Measurements from ENCODE around the gene WDR93. TPM values are rescaled to one million over a fixed set of nuclear protein-coding genes. Genes with fewer than 3 reads are reported as not detected.

The WDR93 gene
- total RNA-seq, 4 donors from 2014 or later: not detected

DNA sequence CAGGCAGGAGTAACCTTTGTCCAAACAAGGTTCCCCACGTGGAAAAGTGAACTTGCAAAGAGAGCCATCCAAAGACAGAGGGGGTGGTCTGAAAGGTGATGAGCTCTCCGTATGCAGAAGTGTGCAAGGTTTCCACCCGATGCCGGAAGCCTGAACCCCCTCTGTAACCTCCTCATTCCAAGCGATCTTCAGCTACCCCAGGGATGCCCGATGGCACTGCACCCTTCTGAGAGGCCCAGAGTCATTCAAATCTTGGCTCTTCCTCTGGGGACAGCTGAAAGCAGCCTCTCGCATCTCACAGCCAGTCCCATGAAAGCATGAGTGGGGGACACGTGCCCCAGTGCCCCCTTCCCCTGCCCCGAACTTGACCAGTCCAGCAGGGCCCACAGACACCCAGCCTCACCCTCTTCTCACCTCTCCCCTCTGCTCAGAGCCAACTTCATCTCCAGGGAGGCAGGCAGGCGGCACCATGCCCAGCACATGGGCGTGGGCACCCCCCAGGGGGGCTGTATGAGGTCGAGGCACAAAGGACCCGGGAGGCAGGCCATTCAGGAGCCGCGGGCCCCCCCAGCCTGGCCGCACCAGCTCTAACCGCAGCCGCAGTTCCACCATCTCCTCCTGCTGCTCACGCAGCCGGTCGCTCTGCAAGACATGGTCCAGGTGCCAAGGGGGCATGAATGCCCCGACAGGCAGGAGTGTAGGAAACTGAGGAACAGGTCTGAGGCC, 44.0 kb upstream of the WDR93 start:
- Histone ChIP-seq H3K9me3 (no peaks in the 10 kb centered on the region), H3K4me1 (peaks cover 0 to 3% (median 1%) of the 10 kb centered on the region in 4 donors), H3K27ac (no peak overlapping the region), H3K36me3 (no peaks in the 10 kb centered on the region), H3K4me3 (no peak overlapping the region), H3K27me3 (no peaks in the 10 kb centered on the region)
- no peak for DNase-seq
- in situ Hi-C loops (cut with MboI; ENCODE audit: low pct_ligation_motif_present in 1 of 4, low pct_unique_long_range_greater_than_20kb in 1 of 4, low sequenced_read_pairs in 3 of 4): no loop called here
- TF ChIP-seq POLR2AphosphoS5 (IDR thresholded peaks at IDR 0.05): no peak
- TF ChIP-seq POLR2A (IDR thresholded peaks at IDR 0.05): no peak
- no peak for TF ChIP-seq CTCF (IDR thresholded peaks at IDR 0.05)
- TF ChIP-seq EP300 (IDR thresholded peaks at IDR 0.05; ENCODE audit: low read depth): no peak
- intact Hi-C loops (cut with DNase I; ENCODE audit: low total_unique reads): no loop called here
- 74% methylated on average over 21 of the region's 22 CpGs; no CpG with 5 or more reads in 1 of the 2 donors for WGBS, 2 donors (ENCODE audit: low coverage in 1 of 2)

- intact Hi-C loops (cut with DNase I; ENCODE audit: low total_unique reads) (no loop called here), in situ Hi-C loops (cut with MboI; ENCODE audit: low pct_ligation_motif_present in 1 of 4, low pct_unique_long_range_greater_than_20kb in 1 of 4, low sequenced_read_pairs in 3 of 4) (no loop called here)
- TF ChIP-seq CTCF (IDR thresholded peaks at IDR 0.05) (peak; percentile 80 to 90 (median 88)), POLR2A (IDR thresholded peaks at IDR 0.05) (no peak), EP300 (IDR thresholded peaks at IDR 0.05; ENCODE audit: low read depth) (no peak), POLR2AphosphoS5 (IDR thresholded peaks at IDR 0.05) (no peak)
- DNase-seq: peak; percentile 86
- Histone ChIP-seq H3K27me3 (no peaks in the 10 kb centered on the region), H3K27ac (no peak overlapping the region), H3K4me1 (peaks cover 0 to 3% (median 1%) of the 10 kb centered on the region in 4 donors), H3K4me3 (no peak overlapping the region), H3K36me3 (no peaks in the 10 kb centered on the region), H3K9me3 (no peaks in the 10 kb centered on the region)
- 47 to 80% methylated on average over 1 to 25 of the region's 25 CpGs for WGBS, 2 donors (ENCODE audit: low coverage in 1 of 2)
These were observed 43.3 kb upstream of the WDR93 start for GRCh38 chr15:89647191-89647851.

- intact Hi-C loops (cut with DNase I; ENCODE audit: low total_unique reads): no loop called here
- Histone ChIP-seq H3K4me3 (no peak overlapping the region), H3K36me3 (no peaks in the 10 kb centered on the region), H3K9me3 (no peaks in the 10 kb centered on the region), H3K27ac (no peak overlapping the region), H3K4me1 (peaks cover 0 to 3% (median 1%) of the 10 kb centered on the region in 4 donors), H3K27me3 (no peaks in the 10 kb centered on the region)
- in situ Hi-C loops (cut with MboI; ENCODE audit: low pct_ligation_motif_present in 1 of 4, low pct_unique_long_range_greater_than_20kb in 1 of 4, low sequenced_read_pairs in 3 of 4): no loop called here
- WGBS, 2 donors (ENCODE audit: low coverage in 1 of 2): 80 to 91% methylated on average over 4 to 97 of the region's 102 CpGs
- TF ChIP-seq CTCF (IDR thresholded peaks at IDR 0.05): no peak
- no peak for TF ChIP-seq EP300 (IDR thresholded peaks at IDR 0.05; ENCODE audit: low read depth)
- no peak for TF ChIP-seq POLR2AphosphoS5 (IDR thresholded peaks at IDR 0.05)
- TF ChIP-seq POLR2A (IDR thresholded peaks at IDR 0.05): no peak
- DNase-seq: no peak
These were observed 42.3 kb upstream of the WDR93 start for GRCh38 chr15:89648106-89649012.
